A673 (cell line): ENCODE data around the gene CYP46A1.

Experiments
- CTCF ChIP-seq: fragments of 300-800, 200-600 bp; sonication (generic); conservative IDR thresholded peaks from 2 replicates; pipeline ENCODE4 v1.5.1; 2017; ENCODE audit warnings: low read depth, mild to moderate bottlenecking, antibody characterized with exemption, low read length, moderate library complexity, mixed read lengths
- EZH2 ChIP-seq: fragments of 200-600 bp; sonication (generic); IDR thresholded peaks from 2 replicates; pipeline ENCODE4 v1.6.1; 2017; ENCODE audit warnings: borderline replicate concordance, low read depth, mild to moderate bottlenecking, mixed read lengths, antibody characterized with exemption, low read length; ENCODE audit not compliant: poor library complexity, severe bottlenecking

- TF ChIP-seq CTCF (no peak), EZH2 (no peak)
Observed at GRCh38 chr14:99732436-99733210, 48.5 kb downstream of the CYP46A1 start.
